Embryonic facial prominence (tissue), 1 donor: Measurements from ENCODE around the gene PFN3.

Source experiments
- DNase-seq: peaks from one replicate; pipeline ENCODE4 v3.0.0-alpha.2; 2016; ENCODE audit errors: extremely low spot score

The PFN3 gene

DNA sequence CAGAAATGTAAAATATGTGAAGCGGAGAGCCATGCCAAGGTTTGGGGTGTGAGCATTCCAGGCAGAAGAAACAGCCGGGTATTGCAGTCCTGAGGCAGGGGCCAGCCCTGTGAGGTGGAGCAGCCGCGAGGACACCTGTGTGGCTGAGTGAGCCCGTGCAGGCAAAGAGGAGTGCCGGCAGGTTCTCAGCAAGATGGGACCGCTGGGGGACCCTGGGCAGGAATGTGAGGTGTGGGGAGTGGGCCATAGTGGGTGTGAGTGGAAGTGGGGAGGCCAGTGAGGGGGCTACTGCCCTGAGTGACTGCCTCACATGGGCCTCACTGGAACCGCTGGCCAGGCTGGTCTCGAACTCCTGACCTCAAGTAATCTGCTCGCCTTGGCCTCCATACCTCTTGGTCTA is 38.0 kb upstream of the PFN3 start:
- no peak for DNase-seq

DNA sequence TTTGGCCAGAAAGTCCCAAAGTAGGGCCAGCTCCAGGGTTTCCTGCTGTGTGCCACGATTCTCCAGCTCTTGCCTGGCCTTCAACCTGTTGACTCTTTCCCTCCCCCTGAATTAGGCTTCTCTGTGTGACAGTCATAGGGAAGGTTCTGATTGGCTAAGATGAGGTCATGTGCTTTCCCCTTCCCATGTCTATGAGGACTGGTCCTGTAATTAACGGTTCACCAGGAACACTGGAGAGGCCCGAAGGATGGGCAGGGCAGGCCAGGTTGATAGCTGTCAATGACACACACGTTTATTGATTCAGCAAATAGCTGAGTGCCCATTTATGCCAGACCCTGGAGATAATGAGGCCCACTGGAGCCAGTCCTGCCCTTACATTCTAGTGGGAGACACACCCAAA is 37.2 kb upstream of the PFN3 start:
- DNase-seq, result no peak

DNA sequence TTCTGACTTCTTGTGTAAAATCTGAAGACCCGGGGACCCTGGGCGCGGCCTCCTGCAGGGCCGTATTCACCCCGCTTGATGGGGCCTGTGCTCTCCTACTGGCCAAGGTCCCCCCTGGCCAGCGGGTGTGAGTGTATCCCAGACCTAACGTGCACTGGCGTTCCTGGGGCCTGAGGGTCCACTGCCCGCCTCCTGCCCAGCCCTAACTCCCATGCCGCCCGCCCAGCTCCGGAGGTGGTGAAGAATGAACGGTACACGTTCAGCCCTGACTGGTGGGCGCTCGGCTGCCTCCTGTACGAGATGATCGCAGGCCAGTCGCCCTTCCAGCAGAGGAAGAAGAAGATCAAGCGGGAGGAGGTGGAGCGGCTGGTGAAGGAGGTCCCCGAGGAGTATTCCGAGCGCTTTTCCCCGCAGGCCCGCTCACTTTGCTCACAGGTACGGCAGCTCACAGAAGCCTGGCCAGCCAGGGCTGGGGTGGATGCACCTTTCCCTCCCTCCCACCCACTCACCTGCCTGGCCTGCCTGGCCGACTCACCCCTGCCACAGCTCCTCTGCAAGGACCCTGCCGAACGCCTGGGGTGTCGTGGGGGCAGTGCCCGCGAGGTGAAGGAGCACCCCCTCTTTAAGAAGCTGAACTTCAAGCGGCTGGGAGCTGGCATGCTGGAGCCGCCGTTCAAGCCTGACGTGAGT is 35.5 kb upstream of the PFN3 start:
- DNase-seq, result no peak

DNA sequence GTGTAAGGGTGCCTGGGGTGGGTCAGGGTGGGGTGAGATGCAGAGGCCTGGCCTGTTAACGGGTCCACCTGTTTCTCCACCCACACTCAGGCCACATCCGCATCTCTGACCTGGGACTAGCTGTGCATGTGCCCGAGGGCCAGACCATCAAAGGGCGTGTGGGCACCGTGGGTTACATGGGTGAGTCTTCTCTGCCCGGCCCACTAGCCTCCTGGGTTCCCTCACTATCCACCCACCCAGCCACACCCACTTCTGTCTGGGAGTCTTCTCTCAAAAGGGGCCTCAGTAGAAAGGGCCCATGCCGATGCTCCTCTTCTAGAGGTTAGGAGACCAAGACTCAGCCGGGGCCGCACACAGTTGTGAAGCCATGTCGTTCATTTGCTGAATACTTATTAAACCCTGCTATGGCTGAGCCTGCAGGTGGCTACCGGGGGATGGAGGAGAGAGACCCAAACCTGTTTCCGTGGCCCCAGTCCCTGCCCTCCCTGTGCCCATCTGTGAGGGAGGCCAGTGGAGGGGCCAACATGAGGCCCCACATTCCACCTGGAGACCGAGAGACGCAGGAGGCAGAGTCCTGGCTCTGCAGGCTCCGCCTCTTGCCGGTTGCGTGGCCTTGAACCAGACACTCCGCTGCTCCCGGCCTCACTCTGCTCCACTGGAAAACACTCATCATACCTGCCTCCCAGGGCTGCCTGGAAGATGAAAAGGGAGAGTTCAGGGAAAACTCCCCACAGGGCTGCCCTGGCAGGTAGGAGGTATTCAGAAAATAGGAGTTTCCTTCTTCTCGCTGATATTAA is 34.7 kb upstream of the PFN3 start:
- DNase-seq, result no peak

DNA sequence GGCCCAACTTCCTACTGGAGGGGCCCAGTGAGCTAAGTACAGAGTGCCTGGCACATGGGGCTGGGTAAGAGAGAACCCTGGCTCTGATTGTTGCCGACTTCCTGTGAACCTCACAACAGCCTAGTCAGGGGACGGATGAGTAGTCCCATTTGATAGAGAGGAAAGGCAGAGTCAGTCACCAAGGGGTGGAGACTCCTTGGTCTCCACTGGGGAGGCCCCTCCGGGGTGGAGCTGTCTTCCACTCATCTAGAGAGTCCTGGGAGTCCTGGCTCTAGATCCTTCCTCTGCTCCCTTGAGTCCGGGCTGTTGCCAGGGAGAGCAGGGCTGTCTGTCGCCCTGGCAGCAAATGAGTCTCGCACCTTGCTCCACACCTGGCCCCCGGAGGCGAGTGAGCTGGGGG is 34.0 kb upstream of the PFN3 start:
- no peak for DNase-seq

DNA sequence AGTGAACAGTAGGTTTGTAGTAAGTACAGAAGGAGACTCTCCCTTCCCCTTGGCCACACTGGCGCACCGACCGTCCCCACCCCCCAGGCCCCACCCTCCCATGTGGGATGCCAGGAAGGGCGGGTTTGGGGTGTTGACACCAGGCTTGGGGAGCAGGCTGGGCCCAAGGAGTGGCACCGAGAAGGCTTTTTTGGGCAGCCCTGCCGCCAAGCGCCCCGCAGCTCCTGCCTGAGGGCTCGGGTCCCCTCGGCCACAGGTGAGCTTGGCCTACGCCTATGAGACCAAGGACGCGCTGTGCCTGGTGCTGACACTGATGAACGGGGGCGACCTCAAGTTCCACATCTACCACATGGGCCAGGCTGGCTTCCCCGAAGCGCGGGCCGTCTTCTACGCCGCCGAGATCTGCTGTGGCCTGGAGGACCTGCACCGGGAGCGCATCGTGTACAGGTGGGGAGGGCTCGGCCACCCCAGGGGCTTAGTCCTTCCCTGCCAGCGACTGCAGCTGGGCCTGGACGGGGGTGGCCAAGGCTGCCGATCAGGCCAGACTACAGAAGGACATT is 33.3 kb upstream of the PFN3 start:
- DNase-seq, result no peak

DNA sequence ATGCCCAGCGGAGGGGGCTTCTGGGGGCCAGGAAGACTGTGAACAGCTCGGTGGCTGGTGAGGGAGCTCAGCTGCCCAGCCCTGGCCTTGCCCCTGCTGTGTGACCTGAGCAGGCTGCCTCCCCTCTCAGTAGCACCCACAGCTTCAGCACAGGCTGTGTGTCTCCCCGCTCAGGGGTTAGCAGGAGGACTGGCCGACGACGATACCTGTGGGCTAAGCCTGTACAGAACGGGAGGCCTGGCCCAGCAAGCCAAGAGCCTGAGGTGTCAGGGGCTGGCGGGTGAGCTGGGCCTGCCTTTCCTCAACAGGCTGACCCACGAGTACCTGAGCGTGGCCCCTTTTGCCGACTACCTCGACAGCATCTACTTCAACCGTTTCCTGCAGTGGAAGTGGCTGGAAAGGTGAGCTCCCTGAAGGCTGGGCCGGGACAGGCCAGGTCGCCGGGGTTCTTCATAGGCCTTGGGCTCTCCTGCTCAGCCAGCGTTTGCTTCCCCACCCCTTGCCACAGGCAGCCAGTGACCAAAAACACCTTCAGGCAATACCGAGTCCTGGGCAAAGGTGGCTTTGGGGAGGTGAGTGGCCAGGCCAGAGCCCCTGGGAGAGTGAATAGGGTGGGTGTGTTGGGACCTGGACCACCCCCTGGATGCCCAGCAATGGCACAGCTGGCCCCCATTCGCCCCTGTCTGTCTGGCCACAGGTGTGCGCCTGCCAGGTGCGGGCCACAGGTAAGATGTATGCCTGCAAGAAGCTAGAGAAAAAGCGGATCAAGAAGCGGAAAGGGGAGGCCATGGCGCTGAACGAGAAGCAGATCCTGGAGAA is 32.6 kb upstream of the PFN3 start:
- DNase-seq, result no peak

DNA sequence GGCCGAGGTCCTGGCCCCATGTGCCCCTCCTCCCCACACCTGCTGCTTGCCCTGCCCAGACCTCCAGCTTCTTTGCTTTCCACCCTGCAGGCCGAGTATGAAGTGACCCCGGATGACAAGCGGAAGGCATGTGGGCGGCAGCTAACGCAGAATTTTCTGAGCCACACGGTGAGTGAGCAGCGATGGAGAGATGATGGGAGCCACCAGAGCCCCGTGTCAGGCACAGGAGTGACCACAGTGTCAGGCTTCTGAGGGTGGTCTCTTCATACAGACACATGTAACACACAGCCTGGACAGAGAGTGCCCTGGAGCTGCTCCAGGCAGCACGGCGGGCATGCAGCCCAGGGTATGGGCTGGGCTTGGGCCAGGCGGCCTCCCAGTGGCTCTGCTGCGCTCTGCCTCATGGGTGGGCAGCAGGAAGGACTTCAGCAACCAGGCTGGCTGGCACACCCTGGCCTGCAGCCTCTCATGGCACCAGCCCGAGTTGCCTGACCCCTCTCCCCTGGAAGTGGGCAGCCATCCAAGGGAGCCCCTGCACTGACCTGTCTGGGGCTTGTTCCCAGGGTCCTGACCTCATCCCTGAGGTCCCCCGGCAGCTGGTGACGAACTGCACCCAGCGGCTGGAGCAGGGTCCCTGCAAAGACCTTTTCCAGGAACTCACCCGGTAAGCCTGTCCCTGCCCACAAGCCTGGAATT is 31.8 kb upstream of the PFN3 start:
- no peak for DNase-seq

DNA sequence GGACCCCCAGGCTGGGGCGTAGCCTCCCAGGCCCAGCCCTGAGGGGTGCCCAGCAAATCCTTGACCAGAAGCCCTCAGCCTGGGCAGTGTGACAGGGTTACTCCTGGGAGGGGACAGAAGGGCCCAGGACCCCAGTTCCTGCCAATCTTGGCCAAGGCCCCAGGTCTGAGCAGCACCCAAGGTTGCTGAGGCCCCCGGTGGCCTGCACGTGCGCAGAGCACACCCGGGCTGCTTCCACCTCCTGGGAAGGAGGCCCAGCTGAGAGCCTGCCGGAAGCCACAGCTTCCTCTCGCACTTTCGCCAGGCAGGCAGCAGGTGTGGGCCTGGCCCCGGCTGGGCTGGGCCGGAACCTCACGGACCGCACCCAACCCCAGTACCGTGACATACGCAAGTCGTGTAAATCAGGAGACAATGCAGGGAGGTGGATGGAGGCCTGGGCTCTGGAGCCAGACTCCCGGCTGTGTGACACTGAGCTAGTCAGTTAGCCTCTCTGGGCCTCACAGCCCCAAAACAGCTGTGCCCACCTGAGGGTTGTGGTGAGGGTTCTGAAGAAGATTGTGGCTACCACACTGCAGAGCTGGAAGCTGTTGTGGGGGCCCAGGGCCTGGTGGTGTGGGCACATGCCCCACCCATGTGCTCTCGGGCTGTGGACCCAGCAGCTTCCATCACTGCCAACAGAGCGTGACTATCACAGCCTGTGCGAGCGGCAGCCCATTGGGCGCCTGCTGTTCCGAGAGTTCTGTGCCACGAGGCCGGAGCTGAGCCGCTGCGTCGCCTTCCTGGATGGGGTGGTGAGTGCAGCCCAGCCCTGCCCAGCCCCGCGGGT is 31.1 kb upstream of the PFN3 start:
- no peak for DNase-seq

DNA sequence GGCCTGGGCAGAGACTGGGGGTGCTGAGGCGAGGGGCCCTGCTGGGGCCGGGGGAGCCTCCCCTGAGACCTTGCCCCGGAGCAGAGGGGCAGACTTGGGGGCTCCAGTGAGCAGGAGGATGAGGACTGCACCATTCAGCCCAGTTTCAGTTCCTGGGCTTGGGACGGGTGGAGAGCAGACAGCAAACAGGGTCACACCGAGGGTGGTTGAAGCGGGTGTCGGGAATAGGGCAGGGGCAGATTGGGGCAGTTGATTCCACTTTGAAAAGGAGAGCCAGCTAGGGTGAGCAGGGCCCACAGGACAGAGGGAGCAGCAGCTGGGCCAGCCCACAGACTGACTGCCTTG is 30.5 kb upstream of the PFN3 start:
- DNase-seq, result no peak

DNA sequence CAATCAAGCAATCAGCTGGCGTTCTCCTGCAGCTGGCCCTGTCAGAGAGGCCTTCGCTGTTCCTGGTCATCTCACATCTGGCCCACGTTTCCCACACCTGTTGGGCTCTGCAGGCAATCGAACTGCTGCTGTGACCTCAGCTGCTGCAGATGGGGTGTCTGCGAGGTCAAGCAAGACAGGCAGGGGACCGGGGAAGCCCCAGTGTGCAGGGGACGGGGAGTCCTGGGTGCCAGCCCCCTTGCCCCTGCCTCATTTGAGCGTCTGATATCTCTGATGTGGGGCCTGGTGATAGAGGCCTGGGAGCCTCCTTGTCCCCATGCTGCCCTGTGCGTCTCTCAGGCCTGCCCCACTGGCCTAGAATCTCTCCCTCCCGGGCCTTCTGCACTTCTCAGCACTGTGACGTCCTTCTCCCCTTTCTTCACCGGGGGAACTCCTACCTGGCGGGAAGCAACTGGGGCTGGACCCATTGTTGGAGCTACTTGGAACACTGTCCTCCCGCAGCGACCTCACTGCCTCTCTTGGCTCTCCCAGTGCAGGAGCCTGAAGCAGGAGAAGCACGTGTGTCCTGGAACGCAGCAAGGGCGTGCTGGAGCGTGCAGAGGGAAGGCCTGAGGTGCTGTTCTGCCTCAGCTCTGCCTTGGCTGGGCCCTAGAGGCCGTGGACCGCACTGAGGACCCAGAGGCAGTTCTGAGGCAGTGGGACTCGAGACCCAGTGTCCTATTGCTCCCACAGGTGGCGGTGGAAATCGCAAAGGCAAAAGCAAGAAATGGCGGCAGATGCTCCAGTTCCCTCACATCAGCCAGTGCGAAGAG is 29.9 kb upstream of the PFN3 start:
- DNase-seq, result no peak

DNA sequence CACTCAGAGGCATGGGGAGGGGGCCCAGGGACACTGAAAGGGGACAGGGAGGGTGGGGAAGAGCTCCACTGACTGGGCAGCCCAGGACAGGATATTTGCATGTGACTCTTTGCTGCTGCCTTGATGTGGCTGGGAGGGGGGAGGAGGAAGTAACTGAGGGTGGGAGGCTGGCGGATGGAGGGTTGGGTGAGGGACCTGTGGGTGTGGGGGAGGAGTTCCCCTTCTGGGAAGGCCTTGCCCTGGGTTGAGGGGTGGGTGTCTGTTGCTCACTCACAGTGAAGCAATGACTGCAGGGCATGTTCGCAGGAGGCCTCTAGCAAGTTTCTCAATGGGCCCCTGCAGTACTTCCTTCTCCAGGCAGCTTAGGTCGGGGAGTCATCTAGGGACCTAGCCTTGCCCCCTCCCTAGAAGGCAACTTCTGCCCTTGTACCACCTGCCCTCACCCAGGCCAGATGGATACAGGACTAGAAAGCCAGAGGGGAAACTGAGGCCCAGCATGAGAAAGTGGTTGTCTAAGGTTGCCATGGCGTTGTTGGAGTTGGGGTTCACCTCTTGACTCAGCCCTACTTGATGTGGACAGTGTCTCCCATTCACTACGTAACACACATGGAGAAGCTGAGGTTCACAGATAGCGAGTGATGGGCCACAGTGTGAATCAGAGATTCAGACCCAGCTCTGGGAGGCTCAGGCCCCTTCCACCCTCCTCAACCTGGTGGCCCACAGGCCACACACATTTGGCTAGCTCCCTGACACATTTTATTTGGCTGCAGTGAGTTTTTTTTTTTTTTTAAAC is 29.0 kb upstream of the PFN3 start:
- no peak for DNase-seq

DNA sequence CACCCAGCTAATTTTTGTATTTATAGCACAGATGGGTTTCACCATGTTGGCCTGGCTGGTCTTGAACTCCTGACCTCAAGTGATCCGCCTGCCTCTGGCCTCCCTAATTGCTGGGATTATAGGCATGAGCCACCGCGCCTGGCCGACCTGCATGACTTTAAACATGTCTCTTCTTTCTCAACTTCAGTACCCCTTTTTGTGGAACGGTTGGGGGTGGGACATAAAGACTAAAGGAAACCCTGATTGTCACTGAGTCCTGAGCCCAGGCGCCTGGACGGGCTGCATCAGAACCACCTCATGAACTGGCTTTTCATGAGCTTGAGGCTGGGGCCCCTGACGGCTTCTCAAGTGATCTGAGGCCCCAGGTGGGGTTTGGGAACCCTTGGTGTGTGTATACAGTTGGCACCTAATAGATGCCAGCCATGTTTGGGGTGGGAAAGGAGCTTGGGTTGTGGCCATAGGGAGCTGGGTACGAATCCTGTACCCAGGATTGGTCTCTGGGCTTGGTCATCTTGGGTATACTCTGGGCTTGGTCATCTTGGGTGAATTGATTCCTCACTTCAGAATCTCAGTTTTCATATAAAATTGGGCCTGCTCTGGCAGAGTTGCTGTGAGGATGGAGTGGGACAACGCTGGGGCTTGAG is 28.2 kb upstream of the PFN3 start:
- DNase-seq, result no peak

DNA sequence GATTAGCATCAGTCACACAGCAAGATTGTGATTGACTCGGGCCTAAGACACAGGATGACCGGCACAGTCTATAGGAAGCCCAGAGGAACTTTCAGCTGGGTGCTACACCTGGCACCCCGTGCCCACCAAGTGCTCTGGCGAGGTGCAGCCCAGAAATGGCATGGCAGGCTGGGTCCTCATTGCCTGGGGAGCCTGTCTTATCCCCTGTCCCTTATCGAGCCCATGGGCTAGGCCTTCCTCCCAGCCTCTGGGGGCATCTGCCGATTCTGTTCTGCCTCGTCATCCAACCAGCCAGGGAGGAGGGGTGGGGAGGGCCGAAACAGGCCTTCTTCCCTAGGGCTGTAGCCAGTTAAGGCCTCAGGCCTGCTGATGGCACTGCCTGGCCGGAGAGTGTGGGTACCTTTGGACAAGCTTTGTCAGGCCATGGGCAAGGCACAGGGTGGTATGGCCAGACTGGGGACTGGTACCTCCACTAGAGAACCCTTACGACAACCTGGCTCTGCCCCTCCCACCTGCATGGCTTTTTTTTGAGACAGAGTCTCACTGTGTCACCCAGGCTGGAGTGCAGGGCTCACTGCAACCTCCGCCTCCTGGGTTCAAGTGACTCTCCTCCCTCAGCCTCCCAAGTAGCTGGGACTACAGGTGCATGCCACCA is 27.6 kb upstream of the PFN3 start:
- no peak for DNase-seq

DNA sequence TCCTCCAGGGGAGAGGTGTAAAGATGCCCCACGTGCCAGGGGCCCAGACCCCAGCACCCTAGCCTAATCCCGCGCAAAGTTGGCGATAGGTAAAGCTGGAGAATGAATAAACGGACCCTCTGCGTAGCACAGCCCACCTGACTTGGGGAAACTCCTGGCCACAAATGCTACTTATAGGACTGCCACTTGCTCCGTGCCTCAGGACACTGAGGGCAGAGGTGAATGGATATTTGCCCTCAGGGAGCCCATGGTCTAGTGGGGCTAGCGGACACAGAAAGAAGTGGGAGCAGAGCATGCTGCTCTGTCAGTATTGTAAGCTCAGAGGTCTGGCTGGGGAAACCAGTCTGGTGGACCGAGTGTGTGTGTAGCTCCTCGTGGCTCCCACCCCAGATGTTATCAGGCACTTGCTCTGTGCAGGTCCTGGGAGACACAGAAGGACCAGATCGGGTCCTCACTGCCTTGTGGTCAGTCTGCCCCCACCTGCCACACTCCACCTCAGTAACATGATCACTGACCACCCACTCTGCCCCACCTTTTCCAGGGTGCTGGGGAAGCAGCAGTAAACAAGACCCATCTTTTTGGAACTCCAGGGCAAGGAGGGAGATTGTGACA is 26.9 kb upstream of the PFN3 start:
- DNase-seq, result no peak

DNA sequence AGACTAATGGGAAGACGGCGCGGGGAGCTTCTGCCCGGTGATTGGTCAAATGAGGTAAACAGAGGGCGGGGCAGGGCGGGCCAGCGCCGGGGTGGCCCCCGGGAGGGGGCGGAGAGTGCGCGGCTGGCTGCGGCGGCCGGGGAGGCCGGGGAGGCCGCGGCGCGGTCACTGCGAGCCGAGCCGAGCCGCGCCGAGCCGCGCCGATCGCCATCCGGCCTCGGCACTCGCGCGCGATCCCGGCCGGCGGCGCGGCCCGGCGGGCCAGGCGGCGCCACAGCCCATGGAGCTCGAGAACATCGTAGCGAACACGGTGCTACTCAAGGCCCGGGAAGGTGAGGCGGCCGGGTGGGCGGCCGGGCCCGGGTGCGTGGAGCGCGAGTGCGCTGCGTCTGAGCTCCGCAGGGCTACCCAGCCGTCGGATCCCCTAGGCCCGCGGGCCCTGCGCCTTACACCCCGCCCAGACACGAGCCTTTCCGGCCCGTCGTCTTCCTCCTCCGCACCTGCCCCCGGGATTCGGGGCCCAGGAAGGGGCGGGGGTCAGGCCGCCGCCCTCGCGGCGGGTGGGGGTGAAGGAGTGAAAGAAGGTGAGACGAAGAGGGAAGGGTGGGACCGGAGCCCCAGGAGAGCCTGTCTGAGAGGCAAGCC is 26.2 kb upstream of the PFN3 start, which contains the start of gene GRK6:
GRK6 (plus strand) TSS at position 111 of the 645 bp plus-strand sequence; CDS start at position 281, 170 bp downstream.
- no peak for DNase-seq
